Calu3 (cell line): ENCODE results near the gene RAB39B. TPM values are rescaled to one million over a fixed set of nuclear protein-coding genes. Genes with fewer than 3 reads are reported as not detected.
A peak's percentile ranks its signal among the peaks of the same experiment; 100 is the strongest.

ENCODE experiments used
- BruUV-seq: library from RNA; stranded (reverse); fragments of 400-500 nt; replicated peaks from 2 replicates; lab custom pipeline; 2021; lab: Mats Ljungman, UMichigan
- CTCF ChIA-PET: fragments of 300-600 bp; sonication (Branson Sonifier 250); formaldehyde crosslinking; loops from one replicate; lab custom pipeline; 2022; ENCODE audit warnings: antibody characterized with exemption; lab: Charles Lee
- DNase-seq: peaks from one replicate; pipeline ENCODE4 v3.0.0; 2022
- H3K27ac Mint-ChIP-seq: one replicate; pipeline ENCODE4 v1.8.0; 2022; ENCODE audit warnings: mixed read lengths; ENCODE audit not compliant: unreplicated experiment
- H3K27me3 Mint-ChIP-seq: one replicate; pipeline ENCODE4 v1.8.0; 2022; ENCODE audit warnings: mixed read lengths; ENCODE audit not compliant: unreplicated experiment
- H3K36me3 Mint-ChIP-seq: one replicate; pipeline ENCODE4 v1.8.0; 2022; ENCODE audit warnings: mild to moderate bottlenecking, moderate library complexity, mixed read lengths; ENCODE audit not compliant: insufficient read depth, unreplicated experiment
- H3K4me1 Mint-ChIP-seq: one replicate; pipeline ENCODE4 v1.8.0; 2022; ENCODE audit warnings: mild to moderate bottlenecking, low read depth, mixed read lengths; ENCODE audit not compliant: unreplicated experiment
- H3K4me3 Mint-ChIP-seq: one replicate; pipeline ENCODE4 v1.8.0; 2022; ENCODE audit warnings: mild to moderate bottlenecking, low read depth, moderate library complexity, mixed read lengths; ENCODE audit not compliant: unreplicated experiment
- H3K9me3 Mint-ChIP-seq: one replicate; pipeline ENCODE4 v1.8.0; 2022; ENCODE audit warnings: low read depth, mixed read lengths; ENCODE audit not compliant: unreplicated experiment
- CTCF ChIP-seq: fragments of 200-600 bp; IDR thresholded peaks from one replicate; pipeline ENCODE4 v1.8.0; 2022; ENCODE audit warnings: antibody characterized with exemption; ENCODE audit not compliant: unreplicated experiment
- intact Hi-C: fragments of 100-400 bp; cut with micrococcal nuclease; formaldehyde crosslinking; loops from one replicate; pipeline ENCODE4 v1.10.0; 2022; ENCODE audit not compliant: unreplicated experiment
- total RNA-seq: library from RNA; stranded (reverse); gene quantifications from 2 replicates; pipeline ENCODE4 v1.2.3, GENCODE V29; 2022

The RAB39B gene
- total RNA-seq, 1 experiment from 2014 or later, result 0.38 TPM

GRCh38 chrX:155251391-155251790 is 12.9 kb downstream of the RAB39B start:
- CTCF ChIA-PET, result no interaction called here
- Mint-ChIP-seq H3K9me3 (no peaks in the 10 kb centered on the region), H3K27ac (no peak overlapping the region), H3K36me3 (no peaks in the 10 kb centered on the region), H3K4me1 (no peaks in the 10 kb centered on the region), H3K4me3 (no peak overlapping the region), H3K27me3 (peaks cover 8% of the 10 kb centered on the region)
- intact Hi-C loops, result no loop called here
- DNase-seq, result no peak
- no TSS peak for BruUV-seq
- no peak for TF ChIP-seq CTCF

- TF ChIP-seq CTCF, result no peak
- CTCF ChIA-PET, result no interaction called here
- BruUV-seq, result no TSS peak
- Mint-ChIP-seq H3K4me3 (no peak overlapping the region), H3K27ac (no peak overlapping the region), H3K4me1 (no peaks in the 10 kb centered on the region), H3K36me3 (no peaks in the 10 kb centered on the region), H3K27me3 (no peaks in the 10 kb centered on the region), H3K9me3 (no peaks in the 10 kb centered on the region)
- intact Hi-C loops, result no loop called here
- no peak for DNase-seq
Observed at GRCh38 chrX:155247497-155247896, 16.8 kb downstream of the RAB39B start.

- H3K27ac Mint-ChIP-seq, result peak overlapping the region; percentile 37
- H3K36me3 Mint-ChIP-seq, result no peaks in the 10 kb centered on the region
- CTCF ChIA-PET, result no interaction called here
- TF ChIP-seq CTCF, result no peak
- intact Hi-C loops, result no loop called here
- BruUV-seq, result no TSS peak
- H3K9me3 Mint-ChIP-seq, result no peaks in the 10 kb centered on the region
- no peaks in the 10 kb centered on the region for H3K4me1 Mint-ChIP-seq
- no peak for DNase-seq
- no peak overlapping the region for H3K4me3 Mint-ChIP-seq
- H3K27me3 Mint-ChIP-seq, result no peaks in the 10 kb centered on the region
Observed at GRCh38 chrX:155246748-155247147, 17.5 kb downstream of the RAB39B start.

- no TSS peak for BruUV-seq
- H3K27me3 Mint-ChIP-seq, result no peaks in the 10 kb centered on the region
- H3K27ac Mint-ChIP-seq, result no peak overlapping the region
- DNase-seq, result no peak
- intact Hi-C loops, result no loop called here
- CTCF ChIA-PET, result no interaction called here
- no peak for TF ChIP-seq CTCF
- no peak overlapping the region for H3K4me3 Mint-ChIP-seq
- peaks cover 12% of the 10 kb centered on the region for H3K4me1 Mint-ChIP-seq
- peaks cover 10% of the 10 kb centered on the region for H3K36me3 Mint-ChIP-seq
- no peaks in the 10 kb centered on the region for H3K9me3 Mint-ChIP-seq
Observed at GRCh38 chrX:155242300-155242699, 22.0 kb downstream of the RAB39B start.
